ENCODE measurements around the gene XXYLT1.

Gene XXYLT1

GRCh38 chr3:195028877-195029606, 241.9 kb downstream of the XXYLT1 start:
- 0 out of 2 replicates have a peak, but pooled peaks cover 1% of the 10 kb centered on the region for H3K9me3 ChIP-seq (ENCODE audit: low read length)
- H3K9ac ChIP-seq (ENCODE audit: low read length), result no peak overlapping the region
- no peaks in the 10 kb centered on the region for H4K20me1 ChIP-seq (ENCODE audit: insufficient read depth, low read length)
- no peaks in the 10 kb centered on the region for H3F3A ChIP-seq (ENCODE audit: insufficient read depth, low read length)
- H3K36me3 ChIP-seq (ENCODE audit: insufficient read depth, low read length), result no peaks in the 10 kb centered on the region
- H3K4me3 ChIP-seq (ENCODE audit: low read depth, low read length, poor library complexity, severe bottlenecking), result no peak overlapping the region
- no peaks in the 10 kb centered on the region for H3K9me2 ChIP-seq (ENCODE audit: low read depth, low read length)
- H3K79me2 ChIP-seq (ENCODE audit: insufficient read depth, low read length), result no peaks in the 10 kb centered on the region
- peaks cover 1% of the 10 kb centered on the region; the same call in 1 of the 2 replicates for H3K27me3 ChIP-seq (ENCODE audit: insufficient read depth, low read length)
- H3K27ac ChIP-seq (ENCODE audit: low read depth, low read length, poor library complexity, severe bottlenecking), result no peak overlapping the region
- no peak overlapping the region for H3K4me2 ChIP-seq (ENCODE audit: low read length)
- TF ChIP-seq CTCF (IDR thresholded peaks at IDR 0.05; ENCODE audit: low read length) (no peak), EZH2 (IDR thresholded peaks at IDR 0.05; ENCODE audit: borderline replicate concordance, low read length) (no peak)
- H3K4me1 ChIP-seq (ENCODE audit: insufficient read depth, low read length, severe bottlenecking), result no peaks in the 10 kb centered on the region
- H2AFZ ChIP-seq (ENCODE audit: low read length), result no peak overlapping the region

- Histone ChIP-seq H3K79me2 (ENCODE audit: insufficient read depth, low read length) (no peaks in the 10 kb centered on the region), H3K4me3 (ENCODE audit: low read depth, low read length, poor library complexity, severe bottlenecking) (no peak overlapping the region), H3K4me2 (ENCODE audit: low read length) (no peak overlapping the region), H2AFZ (ENCODE audit: low read length) (no peak overlapping the region), H3K27ac (ENCODE audit: low read depth, low read length, poor library complexity, severe bottlenecking) (no peak overlapping the region), H3K9me2 (ENCODE audit: low read depth, low read length) (no peaks in the 10 kb centered on the region), H3K36me3 (ENCODE audit: insufficient read depth, low read length) (no peaks in the 10 kb centered on the region), H3K9me3 (ENCODE audit: low read length) (0 out of 2 replicates have a peak, but pooled peaks cover 5% of the 10 kb centered on the region), H3K4me1 (ENCODE audit: insufficient read depth, low read length, severe bottlenecking) (no peaks in the 10 kb centered on the region), H3F3A (ENCODE audit: insufficient read depth, low read length) (no peaks in the 10 kb centered on the region), H3K27me3 (ENCODE audit: insufficient read depth, low read length) (peaks cover 4% of the 10 kb centered on the region; the same call in 1 of the 2 replicates), H3K9ac (ENCODE audit: low read length) (no peak overlapping the region), H4K20me1 (ENCODE audit: insufficient read depth, low read length) (no peaks in the 10 kb centered on the region)
- TF ChIP-seq EZH2 (IDR thresholded peaks at IDR 0.05; ENCODE audit: borderline replicate concordance, low read length), result no peak
- no peak for TF ChIP-seq CTCF (IDR thresholded peaks at IDR 0.05; ENCODE audit: low read length)
Observed at GRCh38 chr3:195025884-195026200, 245.1 kb downstream of the XXYLT1 start.

GRCh38 chr3:195025056-195025883, 245.7 kb downstream of the XXYLT1 start:
- no peak for TF ChIP-seq EZH2 (IDR thresholded peaks at IDR 0.05; ENCODE audit: borderline replicate concordance, low read length)
- TF ChIP-seq CTCF (IDR thresholded peaks at IDR 0.05; ENCODE audit: low read length), result no peak
- Histone ChIP-seq H3K9me3 (ENCODE audit: low read length) (0 out of 2 replicates have a peak, but pooled peaks cover 5% of the 10 kb centered on the region), H3K4me1 (ENCODE audit: insufficient read depth, low read length, severe bottlenecking) (no peaks in the 10 kb centered on the region), H3K4me2 (ENCODE audit: low read length) (no peak overlapping the region), H3F3A (ENCODE audit: insufficient read depth, low read length) (no peaks in the 10 kb centered on the region), H3K79me2 (ENCODE audit: insufficient read depth, low read length) (no peaks in the 10 kb centered on the region), H3K9ac (ENCODE audit: low read length) (no peak overlapping the region), H3K27ac (ENCODE audit: low read depth, low read length, poor library complexity, severe bottlenecking) (no peak overlapping the region), H4K20me1 (ENCODE audit: insufficient read depth, low read length) (no peaks in the 10 kb centered on the region), H3K9me2 (ENCODE audit: low read depth, low read length) (no peaks in the 10 kb centered on the region), H3K4me3 (ENCODE audit: low read depth, low read length, poor library complexity, severe bottlenecking) (no peak overlapping the region), H3K36me3 (ENCODE audit: insufficient read depth, low read length) (no peaks in the 10 kb centered on the region), H2AFZ (ENCODE audit: low read length) (no peak overlapping the region), H3K27me3 (ENCODE audit: insufficient read depth, low read length) (peaks cover 4% of the 10 kb centered on the region; the same call in 1 of the 2 replicates)
